Parathyroid adenoma (tissue), 2 donors: ENCODE results near the gene SLC38A8.

Experiments used
- H2AFZ ChIP-seq: fragments of 300-600 bp; sonication (generic); one replicate; pipeline ENCODE4 v1.7.0; 2017; ENCODE audit warnings: antibody characterized with exemption, mild to moderate bottlenecking
- H3K27ac ChIP-seq: fragments of 300-600 bp; sonication (generic); one replicate; pipeline ENCODE4 v1.7.0; 2017
- H3K27me3 ChIP-seq: fragments of 300-600 bp; sonication (generic); one replicate; pipeline ENCODE4 v1.7.0; 2017; ENCODE audit warnings: low read length; ENCODE audit not compliant: control insufficient read depth, insufficient read depth
- H3K36me3 ChIP-seq: fragments of 300-600 bp; sonication (generic); one replicate; pipeline ENCODE4 v1.7.0; 2017; ENCODE audit warnings: low read length; ENCODE audit not compliant: control insufficient read depth, insufficient read depth
- H3K4me1 ChIP-seq: fragments of 300-600 bp; sonication (generic); one replicate; pipeline ENCODE4 v1.7.0; 2017; ENCODE audit warnings: control low read depth
- H3K4me2 ChIP-seq: fragments of 300-600 bp; sonication (generic); one replicate; pipeline ENCODE4 v1.7.0; 2017; ENCODE audit warnings: low read length
- H3K4me3 ChIP-seq: fragments of 300-600 bp; sonication (generic); one replicate; pipeline ENCODE4 v1.7.0; 2017; ENCODE audit warnings: low read depth, low read length
- H3K79me2 ChIP-seq: fragments of 300-600 bp; sonication (generic); one replicate; pipeline ENCODE4 v1.7.0; 2017; ENCODE audit warnings: control low read depth
- H3K9ac ChIP-seq: fragments of 300-600 bp; sonication (generic); one replicate; pipeline ENCODE4 v1.7.0; 2017; ENCODE audit warnings: mild to moderate bottlenecking
- H3K9me3 ChIP-seq: fragments of 300-600 bp; sonication (generic); one replicate; pipeline ENCODE4 v1.7.0; 2017; ENCODE audit warnings: low read length; ENCODE audit not compliant: control insufficient read depth
- CTCF ChIP-seq: fragments of 300-600 bp; sonication (generic); IDR thresholded peaks from one replicate; pipeline ENCODE4 v1.7.0; 2017; ENCODE audit warnings: antibody characterized with exemption, mild to moderate bottlenecking
- donor health status: primary hyperparathyroidism.

The SLC38A8 gene

GRCh38 chr16:84067640-84068039 is 25.0 kb upstream of the SLC38A8 start:
- no peak overlapping the region for H2AFZ ChIP-seq
- no peak for TF ChIP-seq CTCF
- H3K4me2 ChIP-seq, result no peak overlapping the region
- no peaks in the 10 kb centered on the region for H3K79me2 ChIP-seq
- H3K36me3 ChIP-seq, result no peaks in the 10 kb centered on the region
- no peak overlapping the region for H3K9ac ChIP-seq
- no peak overlapping the region for H3K27ac ChIP-seq
- H3K9me3 ChIP-seq, result no peaks in the 10 kb centered on the region
- H3K4me3 ChIP-seq, result no peak overlapping the region
- H3K27me3 ChIP-seq, result no peaks in the 10 kb centered on the region
- H3K4me1 ChIP-seq, result peaks cover 2% of the 10 kb centered on the region

GRCh38 chr16:84065536-84066132 is 23.0 kb upstream of the SLC38A8 start:
- H3K79me2 ChIP-seq, result no peaks in the 10 kb centered on the region
- no peaks in the 10 kb centered on the region for H3K27me3 ChIP-seq
- H3K4me1 ChIP-seq, result peaks cover 6% of the 10 kb centered on the region
- H3K9me3 ChIP-seq, result no peaks in the 10 kb centered on the region
- H3K9ac ChIP-seq, result no peak overlapping the region
- no peaks in the 10 kb centered on the region for H3K36me3 ChIP-seq
- no peak overlapping the region for H3K4me2 ChIP-seq
- H3K4me3 ChIP-seq, result no peak overlapping the region
- TF ChIP-seq CTCF, result peak; percentile 73
- no peak overlapping the region for H2AFZ ChIP-seq
- H3K27ac ChIP-seq, result no peak overlapping the region

GRCh38 chr16:84063980-84064379 is 21.4 kb upstream of the SLC38A8 start:
- H3K36me3 ChIP-seq, result no peaks in the 10 kb centered on the region

GRCh38 chr16:84062734-84063640 is 20.4 kb upstream of the SLC38A8 start:
- no peak overlapping the region for H3K9ac ChIP-seq
- no peak overlapping the region for H2AFZ ChIP-seq
- TF ChIP-seq CTCF, result peak; percentile 94
- peaks cover 6% of the 10 kb centered on the region for H3K4me1 ChIP-seq
- H3K27me3 ChIP-seq, result no peaks in the 10 kb centered on the region
- no peak overlapping the region for H3K4me3 ChIP-seq
- no peaks in the 10 kb centered on the region for H3K36me3 ChIP-seq
- no peak overlapping the region for H3K27ac ChIP-seq
- H3K4me2 ChIP-seq, result no peak overlapping the region
- H3K79me2 ChIP-seq, result no peaks in the 10 kb centered on the region
- no peaks in the 10 kb centered on the region for H3K9me3 ChIP-seq

More at GRCh38 chr16:84063980-84064379, 21.4 kb upstream of the SLC38A8 start:
- Histone ChIP-seq H3K27ac (no peak overlapping the region), H3K9ac (no peak overlapping the region), H3K4me2 (no peak overlapping the region), H3K4me1 (peaks cover 6% of the 10 kb centered on the region), H3K9me3 (no peaks in the 10 kb centered on the region), H3K79me2 (no peaks in the 10 kb centered on the region), H2AFZ (no peak overlapping the region), H3K4me3 (no peak overlapping the region), H3K27me3 (no peaks in the 10 kb centered on the region)
- TF ChIP-seq CTCF, result no peak
